HEK293 (cell line): ENCODE data around the gene SORL1-AS1.
A peak's percentile ranks its signal among the peaks of the same experiment; 100 is the strongest.

Experiments used
- CTCF ChIA-PET: fragments of 350-600 bp; formaldehyde crosslinking; extraction: SDS; loops from one replicate; lab custom pipeline; 2021; ENCODE audit warnings: antibody characterized with exemption; lab: Yijun Ruan, JAX
- POLR2A ChIA-PET: fragments of 300-600 bp; formaldehyde crosslinking; extraction: SDS; loops from one replicate; lab custom pipeline; 2020; ENCODE audit warnings: antibody characterized with exemption, inconsistent platforms; lab: Yijun Ruan, JAX
- H3K27ac ChIP-seq: fragments of 200-500 bp; sonication (Bioruptor generic); 2 replicates; pipeline ENCODE4 v1.5.1; 2014; ENCODE audit warnings: low read depth, low read length, control low read depth, inconsistent platforms; ENCODE audit errors: extremely low read depth
- H3K36me3 ChIP-seq, 2 experiments: fragments of 200-500 bp in 1 of 2; sonication (Bioruptor generic) in 1 of 2; 1 replicate in 1 of 2; 2 replicates in 1 of 2; pipeline ENCODE4 v1.5.1; 2014 to 2017; ENCODE audit warnings: inconsistent platforms in 2 of 2, low read length in 2 of 2; ENCODE audit not compliant: control insufficient read depth in 2 of 2, insufficient read depth in 1 of 2
- H3K4me1 ChIP-seq: fragments of 200-500 bp; sonication (Bioruptor generic); 2 replicates; pipeline ENCODE4 v1.5.1; 2014; ENCODE audit warnings: mild to moderate bottlenecking, low read length, inconsistent platforms; ENCODE audit not compliant: control insufficient read depth, insufficient read depth
- H3K4me3 ChIP-seq: 2 replicates; pipeline ENCODE4 v1.5.1; 2011; ENCODE audit warnings: low read depth, mild to moderate bottlenecking, control low read depth, low read length, moderate library complexity
- H3K9me3 ChIP-seq: fragments of 200-500 bp; sonication (Bioruptor generic); 2 replicates; pipeline ENCODE4 v1.5.1; 2014; ENCODE audit warnings: low read depth, low read length, inconsistent platforms; ENCODE audit not compliant: control insufficient read depth, insufficient read depth
- GLI4 ChIP-seq: fragments of 450-650 bp; formaldehyde crosslinking; IDR thresholded peaks from 2 replicates; pipeline ENCODE4 v1.5.1; 2016; ENCODE audit warnings: missing biosample characterization, missing genetic modification characterization
- GLIS1 ChIP-seq: fragments of 450-650 bp; formaldehyde crosslinking; IDR thresholded peaks from 2 replicates; pipeline ENCODE4 v1.5.1; 2016; ENCODE audit warnings: missing biosample characterization, missing genetic modification characterization
- HOXC10 ChIP-seq: sonication (generic); formaldehyde crosslinking; IDR thresholded peaks from 2 replicates; pipeline ENCODE4 v1.8.1; 2023; ENCODE audit warnings: mild to moderate bottlenecking, missing genetic modification reagents
- KLF8 ChIP-seq: fragments of 450-650 bp; formaldehyde crosslinking; IDR thresholded peaks from 2 replicates; pipeline ENCODE4 v1.5.1; 2016; ENCODE audit warnings: missing biosample characterization, missing genetic modification characterization
- PRDM1 ChIP-seq: fragments of 450-650 bp; formaldehyde crosslinking; IDR thresholded peaks from 2 replicates; pipeline ENCODE4; 2016; ENCODE audit warnings: missing biosample characterization, missing genetic modification characterization
- SP7 ChIP-seq: fragments of 450-650 bp; formaldehyde crosslinking; IDR thresholded peaks from 2 replicates; pipeline ENCODE4 v1.5.1; 2016; ENCODE audit warnings: missing biosample characterization, missing genetic modification characterization
- TCF7L2 ChIP-seq: IDR thresholded peaks from 2 replicates; pipeline ENCODE4 v1.6.1; 2011; ENCODE audit warnings: low read depth, mild to moderate bottlenecking, inconsistent platforms, low read length, moderate library complexity, borderline replicate concordance
- ZBTB20 ChIP-seq: fragments of 450-650 bp; formaldehyde crosslinking; IDR thresholded peaks from 2 replicates; pipeline ENCODE4 v1.5.1; 2016; ENCODE audit warnings: missing biosample characterization, missing genetic modification characterization
- ZEB2 ChIP-seq: fragments of 450-650 bp; formaldehyde crosslinking; IDR thresholded peaks from 2 replicates; pipeline ENCODE4 v1.5.1; 2016; ENCODE audit warnings: missing biosample characterization, missing genetic modification characterization
- ZFP37 ChIP-seq: fragments of 450-650 bp; formaldehyde crosslinking; IDR thresholded peaks from 2 replicates; pipeline ENCODE4 v1.5.1; 2016; ENCODE audit warnings: missing biosample characterization, missing genetic modification characterization
- ZNF114 ChIP-seq: fragments of 450-650 bp; formaldehyde crosslinking; IDR thresholded peaks from 2 replicates; pipeline ENCODE4 v1.5.0; 2017; ENCODE audit warnings: missing biosample characterization, missing genetic modification characterization
- ZNF248 ChIP-seq: fragments of 450-650 bp; formaldehyde crosslinking; IDR thresholded peaks from 2 replicates; pipeline ENCODE4 v1.5.1; 2017; ENCODE audit warnings: missing biosample characterization, missing genetic modification characterization
- ZNF274 ChIP-seq, 2 experiments: fragments of 200-500 bp in 1 of 2; fragments of 450-650 bp in 1 of 2; sonication (Bioruptor generic) in 1 of 2; formaldehyde crosslinking in 1 of 2; IDR thresholded peaks; 2 replicates each; pipeline versions ENCODE4 v1.5.1 to v1.6.1; 2014 to 2016; ENCODE audit warnings: borderline replicate concordance in 1 of 2, inconsistent platforms in 1 of 2, low read length in 1 of 2, missing biosample characterization in 1 of 2, missing genetic modification characterization in 1 of 2
- ZNF324 ChIP-seq: fragments of 450-650 bp; formaldehyde crosslinking; IDR thresholded peaks from 2 replicates; pipeline ENCODE4 v1.5.1; 2016; ENCODE audit warnings: missing biosample characterization, missing genetic modification characterization
- ZNF335 ChIP-seq: fragments of 450-650 bp; formaldehyde crosslinking; conservative IDR thresholded peaks from 2 replicates; pipeline ENCODE4 v1.5.1; 2016; ENCODE audit warnings: missing biosample characterization, missing genetic modification characterization
- ZNF350 ChIP-seq: fragments of 450-650 bp; formaldehyde crosslinking; IDR thresholded peaks from 2 replicates; pipeline ENCODE4 v1.5.0; 2017; ENCODE audit warnings: missing biosample characterization, mild to moderate bottlenecking, missing genetic modification characterization
- ZNF501 ChIP-seq: fragments of 450-650 bp; formaldehyde crosslinking; IDR thresholded peaks from 2 replicates; pipeline ENCODE4 v1.5.1; 2016; ENCODE audit warnings: missing biosample characterization, missing genetic modification characterization
- ZNF518A ChIP-seq: fragments of 450-650 bp; formaldehyde crosslinking; conservative IDR thresholded peaks from 2 replicates; pipeline ENCODE4 v1.5.1; 2016; ENCODE audit warnings: low read depth, missing biosample characterization, missing genetic modification characterization
- ZNF560 ChIP-seq: fragments of 450-650 bp; formaldehyde crosslinking; IDR thresholded peaks from 2 replicates; pipeline ENCODE4 v1.5.1; 2017; ENCODE audit warnings: missing biosample characterization, missing genetic modification characterization, borderline replicate concordance
- ZXDB ChIP-seq: fragments of 450-650 bp; formaldehyde crosslinking; IDR thresholded peaks from 2 replicates; pipeline ENCODE4 v1.5.1; 2016; ENCODE audit warnings: missing biosample characterization, missing genetic modification characterization
- TF ChIP-seq, protein P1 (sequence below): fragments of 450-650 bp; formaldehyde crosslinking; IDR thresholded peaks from 2 replicates; pipeline ENCODE4 v1.5.1; 2016; ENCODE audit warnings: missing biosample characterization, missing genetic modification characterization
- TF ChIP-seq, protein P2 (sequence below): fragments of 450-650 bp; formaldehyde crosslinking; IDR thresholded peaks from 2 replicates; pipeline ENCODE4 v1.5.1; 2016; ENCODE audit warnings: missing biosample characterization, missing genetic modification characterization

The SORL1-AS1 gene

GRCh38 chr11:121464352-121464946 lies 11.7 kb upstream of the SORL1-AS1 start (continued):
- TF ChIP-seq, protein P1, sequence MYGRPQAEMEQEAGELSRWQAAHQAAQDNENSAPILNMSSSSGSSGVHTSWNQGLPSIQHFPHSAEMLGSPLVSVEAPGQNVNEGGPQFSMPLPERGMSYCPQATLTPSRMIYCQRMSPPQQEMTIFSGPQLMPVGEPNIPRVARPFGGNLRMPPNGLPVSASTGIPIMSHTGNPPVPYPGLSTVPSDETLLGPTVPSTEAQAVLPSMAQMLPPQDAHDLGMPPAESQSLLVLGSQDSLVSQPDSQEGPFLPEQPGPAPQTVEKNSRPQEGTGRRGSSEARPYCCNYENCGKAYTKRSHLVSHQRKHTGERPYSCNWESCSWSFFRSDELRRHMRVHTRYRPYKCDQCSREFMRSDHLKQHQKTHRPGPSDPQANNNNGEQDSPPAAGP (tag by site-specific recombination): peak; percentile 72

GRCh38 chr11:121463689-121464335 lies 11.0 kb upstream of the SORL1-AS1 start:
- Histone ChIP-seq H3K4me3 (no peak overlapping the region), H3K36me3 (no peaks in the 10 kb centered on the region)
- TF ChIP-seq SP7 (tag by site-specific recombination) (no peak), ZNF501 (tag by site-specific recombination) (no peak), ZNF324 (tag by site-specific recombination) (no peak), ZNF335 (tag by site-specific recombination) (no peak), ZNF248 (tag by site-specific recombination) (no peak), GLIS1 (tag by site-specific recombination) (no peak), ZXDB (tag by site-specific recombination) (no peak), ZNF114 (no peak), ZNF350 (tag by site-specific recombination) (no peak), ZEB2 (tag by site-specific recombination) (no peak), ZBTB20 (tag by site-specific recombination) (no peak)
- TF ChIP-seq, protein P2, sequence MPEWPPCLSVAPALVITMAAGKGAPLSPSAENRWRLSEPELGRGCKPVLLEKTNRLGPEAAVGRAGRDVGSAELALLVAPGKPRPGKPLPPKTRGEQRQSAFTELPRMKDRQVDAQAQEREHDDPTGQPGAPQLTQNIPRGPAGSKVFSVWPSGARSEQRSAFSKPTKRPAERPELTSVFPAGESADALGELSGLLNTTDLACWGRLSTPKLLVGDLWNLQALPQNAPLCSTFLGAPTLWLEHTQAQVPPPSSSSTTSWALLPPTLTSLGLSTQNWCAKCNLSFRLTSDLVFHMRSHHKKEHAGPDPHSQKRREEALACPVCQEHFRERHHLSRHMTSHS (tag by site-specific recombination): no peak
- TF ChIP-seq, all 188 proteins: peak for 0
- Histone ChIP-seq H3K27ac (no peak overlapping the region), H3K4me1 (peaks cover 12% of the 10 kb centered on the region), H3K9me3 (no peaks in the 10 kb centered on the region)
- ChIA-PET CTCF (interaction anchor here (1.2 to 4.0 kb wide), 3 partner anchors 12 to 269 kb away, joined by 3 to 16 read pairs (median 5); partner anchors contain the start of genes SORL1 and SORL1-AS1), POLR2A (no interaction called here)

DNA sequence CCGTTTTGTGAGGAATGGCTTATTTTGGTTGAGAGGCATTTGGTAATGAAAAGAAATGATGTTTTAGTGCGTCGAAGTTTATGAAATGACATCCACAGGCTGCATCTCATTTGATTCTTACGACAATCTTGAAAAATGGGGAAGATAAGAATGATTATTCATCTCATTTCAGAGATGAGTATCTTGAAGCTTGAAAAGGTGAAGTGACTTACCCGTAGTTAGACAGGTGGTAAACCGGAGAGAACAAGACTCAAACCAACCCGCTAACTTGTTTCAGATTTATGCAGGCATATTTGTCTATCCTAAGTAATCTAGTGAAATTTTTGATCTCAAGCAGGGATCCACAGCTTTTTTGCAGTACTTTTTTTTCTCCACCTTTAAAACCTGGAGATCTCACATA lies 9.1 kb upstream of the SORL1-AS1 start:
- POLR2A ChIA-PET: interaction anchor here (1.1 kb wide), 1 partner anchor 10 kb away, joined by 5 read pairs; the partner anchor contains the start of genes SORL1 and SORL1-AS1
- CTCF ChIA-PET: interaction anchor here (1.0 to 4.0 kb wide), 2 partner anchors 10 to 82 kb away, joined by 4 to 16 read pairs; partner anchors contain the start of genes SORL1 and SORL1-AS1
- Histone ChIP-seq H3K9me3 (no peaks in the 10 kb centered on the region), H3K4me1 (peaks cover 7% of the 10 kb centered on the region)
- no peak for TF ChIP-seq TCF7L2
- no peak for TF ChIP-seq ZNF560
- TF ChIP-seq, all 188 proteins: peak for 0
- Histone ChIP-seq H3K27ac (no peak overlapping the region), H3K4me3 (no peak overlapping the region), H3K36me3 (no peaks in the 10 kb centered on the region)

DNA sequence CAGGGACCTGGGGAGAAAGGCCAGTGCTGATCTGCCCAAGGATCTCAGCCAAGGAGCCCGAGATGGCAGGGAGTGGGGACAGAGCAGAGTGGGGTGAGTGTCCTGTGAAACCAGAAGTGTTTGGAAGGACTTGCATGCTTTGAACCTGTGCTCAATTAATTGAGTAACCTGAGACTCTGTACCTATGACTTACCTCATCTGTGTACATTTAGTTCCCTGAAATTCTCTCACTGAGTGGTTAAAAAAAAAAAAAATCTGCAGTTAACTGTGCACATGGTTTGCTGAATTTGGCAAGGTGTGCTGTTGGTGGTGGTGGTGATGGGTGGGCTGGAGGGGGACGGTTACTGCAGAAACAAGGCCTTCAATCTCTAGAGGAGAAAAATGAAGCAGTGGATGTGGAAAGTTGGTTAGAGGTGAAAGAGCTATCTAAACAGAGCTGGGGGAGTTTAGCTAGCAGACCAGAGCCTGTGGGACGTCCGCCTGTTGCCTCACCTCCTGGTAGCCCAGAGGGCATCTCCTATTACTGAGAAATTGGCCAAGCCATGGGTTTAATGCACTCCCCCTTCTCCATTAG lies 8.3 kb upstream of the SORL1-AS1 start:
- CTCF ChIA-PET: interaction anchor here (4.0 kb wide), 1 partner anchor 9 kb away, joined by 16 read pairs; the partner anchor contains the start of genes SORL1 and SORL1-AS1
- no peak overlapping the region for H3K4me3 ChIP-seq
- no peak overlapping the region for H3K27ac ChIP-seq
- POLR2A ChIA-PET: interaction anchor here (0.7 to 1.1 kb wide), 2 partner anchors 9 to 11 kb away, joined by 3 to 5 read pairs; partner anchors contain the start of genes SORL1 and SORL1-AS1
- H3K9me3 ChIP-seq: no peaks in the 10 kb centered on the region
- no peaks in the 10 kb centered on the region for H3K36me3 ChIP-seq
- peaks cover 7% of the 10 kb centered on the region for H3K4me1 ChIP-seq
- no peak for TF ChIP-seq ZFP37
- no peak for TF ChIP-seq ZNF274 (IDR thresholded peaks at IDR 0.05; ENCODE audit: low read length)
- no peak for TF ChIP-seq ZNF274 (tag by site-specific recombination; IDR thresholded peaks at IDR 0.05; ENCODE audit: borderline replicate concordance)
- no peak for TF ChIP-seq ZNF518A
- TF ChIP-seq GLI4 (tag by site-specific recombination): no peak
- 0 out of 2 replicates have a peak, but pooled peaks have one; percentile 5 for TF ChIP-seq PRDM1
- peak; percentile 21; the same call in 1 of the 2 replicates for TF ChIP-seq KLF8 (tag by site-specific recombination)
- TF ChIP-seq HOXC10 (CRISPR knock-in tag): no peak
